Measurements from ENCODE around the gene ADD2.

Gene ADD2

DNA sequence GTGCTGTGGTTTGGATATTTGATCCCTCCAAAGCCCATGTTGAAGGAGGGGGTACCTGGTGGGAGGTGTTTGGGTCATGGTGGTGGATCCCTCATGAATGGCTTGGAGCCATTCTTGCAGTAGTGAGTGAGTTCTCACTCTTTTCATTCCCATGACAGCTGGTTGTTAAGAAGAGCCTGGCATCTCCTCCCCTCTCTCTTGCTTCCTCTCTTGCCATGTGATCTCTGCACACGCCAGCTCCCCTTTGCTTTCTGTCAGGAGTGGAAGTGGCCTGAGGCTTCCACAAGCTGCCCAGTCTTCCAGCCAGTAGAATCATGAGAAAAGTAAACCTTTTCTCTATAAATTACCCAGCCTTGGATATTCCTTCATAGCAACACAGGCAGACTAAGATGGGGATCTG, 8.6 kb downstream of the ADD2 start:
- TF ChIP-seq TARDBP (IDR thresholded peaks at IDR 0.05): no peak
- no peak for TF ChIP-seq FOXM1 (IDR thresholded peaks at IDR 0.05; ENCODE audit: borderline replicate concordance)
- no peak for TF ChIP-seq CTBP1 (IDR thresholded peaks at IDR 0.05; ENCODE audit: borderline replicate concordance)
- no peak for TF ChIP-seq HDGF (IDR thresholded peaks at IDR 0.05; ENCODE audit: borderline replicate concordance)
- no peak for TF ChIP-seq BHLHE40 (IDR thresholded peaks at IDR 0.05; ENCODE audit: borderline replicate concordance)
- no peak for TF ChIP-seq NFRKB (IDR thresholded peaks at IDR 0.05)
- no peak for TF ChIP-seq ZNF384 (IDR thresholded peaks at IDR 0.05)
- TF ChIP-seq SUZ12 (IDR thresholded peaks at IDR 0.05): no peak
- no peak for TF ChIP-seq ELF4 (IDR thresholded peaks at IDR 0.05)
- TF ChIP-seq L3MBTL2 (conservative IDR thresholded peaks at IDR 0.05): no peak
- POLR2A ChIA-PET: no interaction called here
- CTCF ChIA-PET: interaction anchor here (1.1 kb wide), 1 partner anchor 9 kb away, joined by 5 read pairs; the partner anchor contains the start of gene ADD2
- DNase-seq (ENCODE audit: extremely low spot score): no peak

DNA sequence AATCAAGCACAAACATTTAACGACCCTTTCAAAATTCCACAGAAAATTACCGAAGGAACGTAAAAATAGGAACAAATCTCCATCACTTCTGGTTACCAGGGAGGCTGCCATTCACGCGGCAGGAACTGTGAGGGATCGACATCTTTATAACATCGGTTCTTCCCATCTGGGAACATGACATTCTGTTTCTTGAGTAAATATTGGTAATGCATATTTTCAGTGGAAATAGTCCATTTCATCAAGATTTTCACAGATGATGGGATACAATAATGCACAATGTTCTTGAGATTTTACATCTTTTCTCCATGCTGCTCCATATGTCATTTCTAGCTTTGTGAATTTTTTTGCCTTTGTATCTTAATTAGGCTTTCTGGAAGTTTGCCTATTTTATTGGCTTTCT, 10.0 kb downstream of the ADD2 start:
- POLR2A ChIA-PET: no interaction called here

DNA sequence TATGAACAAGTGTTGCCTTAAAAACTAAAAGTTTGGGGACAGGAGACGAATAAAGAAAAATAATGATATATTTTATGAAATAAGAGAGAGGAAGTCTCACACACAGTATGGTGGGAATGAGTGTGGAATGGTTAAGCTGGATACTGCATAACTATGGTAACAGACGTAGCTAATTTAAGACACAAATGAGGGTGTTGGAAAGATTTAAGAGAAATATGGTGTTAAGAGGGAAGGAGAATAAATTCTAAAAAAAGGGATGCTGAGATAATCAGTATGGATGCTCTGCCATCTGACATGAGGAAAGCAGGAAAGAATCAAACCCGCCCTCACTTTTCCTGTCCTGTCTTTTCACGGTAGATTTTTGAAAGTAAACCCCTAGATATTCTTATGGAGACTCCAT, 10.6 kb downstream of the ADD2 start:
- ChIA-PET POLR2A (no interaction called here), CTCF (interaction anchor here (1.6 kb wide), 1 partner anchor 11 kb away, joined by 7 read pairs; the partner anchor contains the start of gene ADD2)
- TF ChIP-seq SUZ12 (IDR thresholded peaks at IDR 0.05) (no peak), BHLHE40 (IDR thresholded peaks at IDR 0.05; ENCODE audit: borderline replicate concordance) (no peak), FOXK2 (IDR thresholded peaks at IDR 0.05) (no peak), ZNF384 (IDR thresholded peaks at IDR 0.05) (no peak), ARNT (IDR thresholded peaks at IDR 0.05) (no peak)
- TF ChIP-seq, protein P1, sequence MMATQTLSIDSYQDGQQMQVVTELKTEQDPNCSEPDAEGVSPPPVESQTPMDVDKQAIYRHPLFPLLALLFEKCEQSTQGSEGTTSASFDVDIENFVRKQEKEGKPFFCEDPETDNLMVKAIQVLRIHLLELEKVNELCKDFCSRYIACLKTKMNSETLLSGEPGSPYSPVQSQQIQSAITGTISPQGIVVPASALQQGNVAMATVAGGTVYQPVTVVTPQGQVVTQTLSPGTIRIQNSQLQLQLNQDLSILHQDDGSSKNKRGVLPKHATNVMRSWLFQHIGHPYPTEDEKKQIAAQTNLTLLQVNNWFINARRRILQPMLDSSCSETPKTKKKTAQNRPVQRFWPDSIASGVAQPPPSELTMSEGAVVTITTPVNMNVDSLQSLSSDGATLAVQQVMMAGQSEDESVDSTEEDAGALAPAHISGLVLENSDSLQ (IDR thresholded peaks at IDR 0.05): no peak
- DNase-seq (ENCODE audit: extremely low spot score): no peak

More for the DNA sequence above, 10.0 kb downstream of the ADD2 start:
- no peak for DNase-seq (ENCODE audit: extremely low spot score)
- TF ChIP-seq L3MBTL2 (conservative IDR thresholded peaks at IDR 0.05): no peak
- TF ChIP-seq BHLHE40 (IDR thresholded peaks at IDR 0.05; ENCODE audit: borderline replicate concordance): no peak
- no peak for TF ChIP-seq FOXM1 (IDR thresholded peaks at IDR 0.05; ENCODE audit: borderline replicate concordance)
- TF ChIP-seq NFRKB (IDR thresholded peaks at IDR 0.05): no peak
- TF ChIP-seq SP1 (IDR thresholded peaks at IDR 0.05): no peak
- TF ChIP-seq TARDBP (IDR thresholded peaks at IDR 0.05): no peak
- TF ChIP-seq ZNF384 (IDR thresholded peaks at IDR 0.05): no peak
- no peak for TF ChIP-seq LEF1 (IDR thresholded peaks at IDR 0.05; ENCODE audit: borderline replicate concordance)
- no peak for TF ChIP-seq FOXK2 (IDR thresholded peaks at IDR 0.05)
- TF ChIP-seq CTBP1 (IDR thresholded peaks at IDR 0.05; ENCODE audit: borderline replicate concordance): no peak
- TF ChIP-seq, protein P1 (IDR thresholded peaks at IDR 0.05): no peak
- no peak for TF ChIP-seq ELF4 (IDR thresholded peaks at IDR 0.05)
- TF ChIP-seq SUZ12 (IDR thresholded peaks at IDR 0.05): no peak
- TF ChIP-seq ARNT (IDR thresholded peaks at IDR 0.05): no peak
- no peak for TF ChIP-seq HDGF (IDR thresholded peaks at IDR 0.05; ENCODE audit: borderline replicate concordance)
- CTCF ChIA-PET: interaction anchor here (1.6 kb wide), 1 partner anchor 10 kb away, joined by 7 read pairs; the partner anchor contains the start of gene ADD2

DNA sequence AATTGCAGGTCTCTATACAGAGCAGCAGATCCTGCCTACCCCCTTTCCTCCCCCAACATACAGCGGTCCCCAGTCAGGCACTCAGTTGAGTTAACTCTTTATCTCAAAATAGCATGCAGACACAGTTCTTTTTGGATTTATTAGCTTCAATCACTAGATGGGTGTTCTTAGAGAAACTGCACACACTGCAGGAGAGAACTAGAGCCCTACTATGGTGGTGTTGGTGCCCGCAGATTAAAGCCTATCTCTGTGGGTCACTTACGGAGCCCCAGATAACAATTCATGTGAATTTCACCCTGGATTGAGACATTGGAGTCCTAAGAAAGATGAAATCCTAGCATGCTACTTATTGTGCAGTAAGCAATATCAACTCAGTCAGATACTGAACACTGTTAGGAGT, 11.9 kb downstream of the ADD2 start:
- ChIA-PET POLR2A (no interaction called here), CTCF (interaction anchor here (1.4 kb wide), 1 partner anchor 8 kb away, joined by 3 read pairs; no protein-coding TSS in a partner anchor)
- no peak for DNase-seq (ENCODE audit: extremely low spot score)

DNA sequence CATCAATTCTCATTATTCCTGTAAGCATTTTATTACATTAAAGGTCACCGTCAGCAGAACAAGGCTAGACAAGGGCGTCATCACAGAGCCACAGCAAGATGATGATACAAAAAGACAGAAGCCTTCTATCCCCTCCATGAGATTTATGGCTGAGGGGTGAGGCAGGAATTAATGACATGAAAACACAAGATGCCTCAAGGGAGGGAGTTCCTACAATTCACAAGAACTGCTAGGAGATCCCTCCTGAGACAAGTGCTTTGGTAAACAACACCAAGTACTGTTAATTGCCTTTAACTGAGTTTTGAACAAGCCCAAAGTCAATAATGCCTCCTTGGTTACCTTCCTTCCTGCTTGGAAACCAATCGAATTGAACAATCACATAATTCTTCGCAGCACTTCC, 14.1 kb downstream of the ADD2 start:
- POLR2A ChIA-PET: no interaction called here
- CTCF ChIA-PET: no interaction called here
- DNase-seq (ENCODE audit: extremely low spot score): no peak
- no peak for TF ChIP-seq ZNF384 (IDR thresholded peaks at IDR 0.05)
- no peak for TF ChIP-seq BHLHE40 (IDR thresholded peaks at IDR 0.05; ENCODE audit: borderline replicate concordance)

More for the DNA sequence above, 11.9 kb downstream of the ADD2 start:
- no peak for TF ChIP-seq ELF4 (IDR thresholded peaks at IDR 0.05)
- TF ChIP-seq TARDBP (IDR thresholded peaks at IDR 0.05): no peak
- TF ChIP-seq FOXM1 (IDR thresholded peaks at IDR 0.05; ENCODE audit: borderline replicate concordance): no peak
- TF ChIP-seq SUZ12 (IDR thresholded peaks at IDR 0.05): no peak
- no peak for TF ChIP-seq L3MBTL2 (conservative IDR thresholded peaks at IDR 0.05)
- no peak for TF ChIP-seq FOXA1 (IDR thresholded peaks at IDR 0.05)
- TF ChIP-seq, protein P1 (IDR thresholded peaks at IDR 0.05): no peak
- TF ChIP-seq ZNF384 (IDR thresholded peaks at IDR 0.05): no peak
- no peak for TF ChIP-seq NFRKB (IDR thresholded peaks at IDR 0.05)
- no peak for TF ChIP-seq SP1 (IDR thresholded peaks at IDR 0.05)
- no peak for TF ChIP-seq HDGF (IDR thresholded peaks at IDR 0.05; ENCODE audit: borderline replicate concordance)
- no peak for TF ChIP-seq LEF1 (IDR thresholded peaks at IDR 0.05; ENCODE audit: borderline replicate concordance)
- no peak for TF ChIP-seq BHLHE40 (IDR thresholded peaks at IDR 0.05; ENCODE audit: borderline replicate concordance)
- no peak for TF ChIP-seq ARNT (IDR thresholded peaks at IDR 0.05)
- no peak for TF ChIP-seq CTBP1 (IDR thresholded peaks at IDR 0.05; ENCODE audit: borderline replicate concordance)
- TF ChIP-seq FOXK2 (IDR thresholded peaks at IDR 0.05): no peak

DNA sequence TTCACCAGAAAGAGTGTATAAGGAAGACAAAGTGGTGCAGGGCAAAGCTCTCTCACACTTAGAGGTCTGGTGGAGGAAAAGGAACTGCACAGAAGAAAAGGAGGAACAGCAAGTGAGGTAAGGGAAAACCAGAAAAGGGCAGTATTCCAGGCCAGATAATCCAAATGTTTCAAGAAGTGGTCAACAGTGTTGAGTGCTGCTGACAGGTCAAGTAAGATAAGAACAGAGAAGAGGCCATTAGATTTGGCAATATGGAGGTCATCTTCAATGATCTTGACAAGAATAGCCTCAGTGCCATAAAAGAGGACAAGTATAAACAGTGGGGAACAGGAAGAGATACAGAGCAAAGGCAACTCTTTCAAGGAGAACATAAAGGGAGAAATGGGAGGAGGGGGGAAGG, 15.0 kb downstream of the ADD2 start:
- no peak for DNase-seq (ENCODE audit: extremely low spot score)
- no peak for TF ChIP-seq L3MBTL2 (conservative IDR thresholded peaks at IDR 0.05)
- no peak for TF ChIP-seq FOXM1 (IDR thresholded peaks at IDR 0.05; ENCODE audit: borderline replicate concordance)
- TF ChIP-seq HDGF (IDR thresholded peaks at IDR 0.05; ENCODE audit: borderline replicate concordance): no peak
- TF ChIP-seq ARNT (IDR thresholded peaks at IDR 0.05): no peak
- TF ChIP-seq, protein P1 (IDR thresholded peaks at IDR 0.05): no peak
- TF ChIP-seq TARDBP (IDR thresholded peaks at IDR 0.05): no peak
- no peak for TF ChIP-seq ZNF384 (IDR thresholded peaks at IDR 0.05)
- ChIA-PET POLR2A (no interaction called here), CTCF (no interaction called here)
